Adrenal gland (tissue), 12 donors: ENCODE data around the gene MBD3. TPM values are rescaled to one million over a fixed set of nuclear protein-coding genes. Genes with fewer than 3 reads are reported as not detected.

Source experiments
- DNase-seq, 7 donors: peaks; one replicate each; pipeline ENCODE4 v3.0.0-alpha.2; 2019 to 2020
- H3K27ac ChIP-seq, 5 donors: fragments of 200-600 bp; sonication (generic) in 4 of 5; 1 replicate in 3 of 5; 2 replicates in 2 of 5; pipeline versions ENCODE4 v1.5.1 to v1.8.0; 2016 to 2020; ENCODE audit warnings: mild to moderate bottlenecking in 1 of 5
- H3K27me3 ChIP-seq: fragments of 200-600 bp; 2 replicates; pipeline ENCODE4 v1.8.0; 2021
- H3K36me3 ChIP-seq, 2 donors: fragments of 200-600 bp; replicated peaks in 1 of 2; 1 replicate in 1 of 2; 2 replicates in 1 of 2; pipeline versions ENCODE4 v1.5.1 to v1.8.0; 2018 to 2022
- H3K4me1 ChIP-seq, 2 donors: fragments of 200-600 bp; replicated peaks in 1 of 2; 1 replicate in 1 of 2; 2 replicates in 1 of 2; pipeline versions ENCODE4 v1.5.1 to v1.8.0; 2018 to 2021
- H3K4me3 ChIP-seq, 4 donors: fragments of 200-600 bp; sonication (generic) in 3 of 4; one replicate each; pipeline ENCODE4 v1.5.1; 2016 to 2018
- H3K9me3 ChIP-seq, 3 donors: fragments of 200-600 bp; sonication (generic) in 1 of 3; replicated peaks in 1 of 3; 1 replicate in 2 of 3; 2 replicates in 1 of 3; pipeline versions ENCODE4 v1.5.1 to v1.8.0; 2016 to 2021
- POLR2A ChIP-seq, 2 donors: fragments of 450-650 bp; IDR thresholded peaks; one replicate each; pipeline ENCODE4 v1.6.1; 2017; ENCODE audit warnings: antibody characterized with exemption in 2 of 2, mild to moderate bottlenecking in 2 of 2, moderate library complexity in 1 of 2
- WGBS, 4 donors: extraction: QIAGEN DNeasy Blood & Tissue Kit in 2 of 4; methylation state at CpG; one replicate each; pipeline versions ENCODE4 v1.1.5 to v1.1.7; 2013 to 2017; 5-methylcytosine and 5-hydroxymethylcytosine counted together
- intact Hi-C, 2 donors: fragments of 100-400 bp; cut with DNase I; formaldehyde crosslinking; loops; one replicate each; pipeline versions ENCODE4 v1.14.1 to v1.15.0; 2022 to 2023
- polyA plus RNA-seq, 3 donors: library from polyadenylated mRNA; stranded (reverse); fragments of 200-250 nt in 2 of 3; fragments of 350-450 nt in 1 of 3; fragmentation: Illumina TruSeq in 1 of 3; extraction: RNeasy Lipid Tissue Mini Kit (QIAGEN cat#74804) in 1 of 3; gene quantifications; one replicate each; pipeline ENCODE4 v1.2.3, GENCODE V29; 2013 to 2014
- total RNA-seq, 9 donors: library from RNA; depleted of rRNA in 4 of 9; stranded (reverse); fragments of >200 nt in 4 of 9; fragments of 120-200 nt in 1 of 9; fragmentation: NEBNext Ultra II Directional in 1 of 9; extraction: Animal tissue kit (Norgen Biotek cat#: 25700) in 1 of 9; gene quantifications; one replicate each; pipeline versions ENCODE4 v1.1.0 to v1.2.4, GENCODE V29; 2013 to 2023
- TF ChIP-seq, protein P1 (sequence below), 6 experiments: fragments of 450-650 bp in 4 of 6; fragments of 200-600 bp in 2 of 6; sonication (generic) in 1 of 6; IDR thresholded peaks; 1 replicate in 5 of 6; 2 replicates in 1 of 6; pipeline versions ENCODE4 v1.5.1 to v1.8.0; 2016 to 2021; ENCODE audit warnings: antibody characterized with exemption in 6 of 6, mild to moderate bottlenecking in 2 of 6, moderate library complexity in 1 of 6
- donor health status: healthy with polysubstance abuse.
- donor health status: Bipolar disorder and iron deficiency.
- donor health status: DM: yes; HTN: yes; CAD: no.
- donor health status: DM: no; HTN: no; CAD: no.
- donor health status: DM: no; HTN: no; CAD: no.
- donor health status: DM: yes; HTN: yes; CAD: no.

MBD3 gene
- total and polyA plus RNA-seq, 12 donors: 3.5 to 221 (median 94.0) TPM

DNA sequence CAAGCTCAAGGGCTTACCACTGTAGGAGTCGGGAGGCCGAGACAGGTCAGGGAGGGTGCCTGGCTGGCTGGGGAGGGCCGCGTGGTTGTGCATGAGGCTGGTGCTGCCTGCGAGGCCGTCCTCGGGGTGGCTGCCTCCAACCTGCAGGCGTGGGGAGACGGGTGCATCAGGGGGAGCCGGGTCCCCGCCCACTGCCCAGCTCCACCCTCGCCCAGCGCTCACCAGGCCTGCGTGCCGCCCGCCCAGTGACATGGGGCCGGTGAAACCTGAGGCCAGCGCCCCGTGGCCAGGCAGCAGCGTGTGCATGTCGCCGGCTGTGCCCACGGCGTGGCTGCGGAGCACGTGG, 26.4 kb upstream of the MBD3 start:
- no peaks in the 10 kb centered on the region for H3K9me3 ChIP-seq
- no peaks in the 10 kb centered on the region for H3K27me3 ChIP-seq
- H3K4me3 ChIP-seq: no peak overlapping the region
- H3K36me3 ChIP-seq: peaks cover 0 to 26% of the 10 kb centered on the region in 2 donors
- WGBS, 4 donors: 96 to 97% (median 97%) methylated on average over 6 to 26 of the region's 26 CpGs; no CpG with 5 or more reads in 1 of the 4 donors
- TF ChIP-seq, protein P1, sequence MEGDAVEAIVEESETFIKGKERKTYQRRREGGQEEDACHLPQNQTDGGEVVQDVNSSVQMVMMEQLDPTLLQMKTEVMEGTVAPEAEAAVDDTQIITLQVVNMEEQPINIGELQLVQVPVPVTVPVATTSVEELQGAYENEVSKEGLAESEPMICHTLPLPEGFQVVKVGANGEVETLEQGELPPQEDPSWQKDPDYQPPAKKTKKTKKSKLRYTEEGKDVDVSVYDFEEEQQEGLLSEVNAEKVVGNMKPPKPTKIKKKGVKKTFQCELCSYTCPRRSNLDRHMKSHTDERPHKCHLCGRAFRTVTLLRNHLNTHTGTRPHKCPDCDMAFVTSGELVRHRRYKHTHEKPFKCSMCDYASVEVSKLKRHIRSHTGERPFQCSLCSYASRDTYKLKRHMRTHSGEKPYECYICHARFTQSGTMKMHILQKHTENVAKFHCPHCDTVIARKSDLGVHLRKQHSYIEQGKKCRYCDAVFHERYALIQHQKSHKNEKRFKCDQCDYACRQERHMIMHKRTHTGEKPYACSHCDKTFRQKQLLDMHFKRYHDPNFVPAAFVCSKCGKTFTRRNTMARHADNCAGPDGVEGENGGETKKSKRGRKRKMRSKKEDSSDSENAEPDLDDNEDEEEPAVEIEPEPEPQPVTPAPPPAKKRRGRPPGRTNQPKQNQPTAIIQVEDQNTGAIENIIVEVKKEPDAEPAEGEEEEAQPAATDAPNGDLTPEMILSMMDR (IDR thresholded peaks at IDR 0.05): no peak
- no peak for TF ChIP-seq POLR2A (IDR thresholded peaks at IDR 0.05)
- H3K4me1 ChIP-seq: no peaks in the 10 kb centered on the region
- DNase-seq: no peak
- intact Hi-C loops: no loop called here
- no peak overlapping the region for H3K27ac ChIP-seq

GRCh38 chr19:1618157-1619093, 25.8 kb upstream of the MBD3 start:
- no peak for TF ChIP-seq POLR2A (IDR thresholded peaks at IDR 0.05)
- TF ChIP-seq, protein P1 (IDR thresholded peaks at IDR 0.05): peak in 4 of 6 experiments; percentile 6 to 42 (median 40)
- Histone ChIP-seq H3K4me3 (no peak overlapping the region), H3K9me3 (no peaks in the 10 kb centered on the region), H3K27me3 (no peaks in the 10 kb centered on the region), H3K4me1 (no peaks in the 10 kb centered on the region), H3K27ac (no peak overlapping the region), H3K36me3 (peaks cover 0 to 33% of the 10 kb centered on the region in 2 donors)
- WGBS, 4 donors: 74 to 85% (median 81%) methylated on average over 11 to 24 of the region's 24 CpGs
- peak in 3 of 7 donors; percentile 30 to 48 (median 47) for DNase-seq
- intact Hi-C loops: no loop called here

GRCh38 chr19:1616875-1617274, 24.2 kb upstream of the MBD3 start:
- Histone ChIP-seq H3K36me3 (peaks cover 0 to 40% of the 10 kb centered on the region in 2 donors), H3K27ac (peak overlapping the region in 3 of 5 donors; percentile 9 to 45 (median 37)), H3K9me3 (no peaks in the 10 kb centered on the region), H3K4me3 (no peak overlapping the region), H3K4me1 (no peaks in the 10 kb centered on the region), H3K27me3 (no peaks in the 10 kb centered on the region)
- TF ChIP-seq POLR2A (IDR thresholded peaks at IDR 0.05): no peak
- TF ChIP-seq, protein P1 (IDR thresholded peaks at IDR 0.05): no peak
- no peak for DNase-seq
- intact Hi-C loops: no loop called here
- 70 to 79% (median 78%) methylated on average over 4 of the region's 4 CpGs for WGBS, 4 donors

DNA sequence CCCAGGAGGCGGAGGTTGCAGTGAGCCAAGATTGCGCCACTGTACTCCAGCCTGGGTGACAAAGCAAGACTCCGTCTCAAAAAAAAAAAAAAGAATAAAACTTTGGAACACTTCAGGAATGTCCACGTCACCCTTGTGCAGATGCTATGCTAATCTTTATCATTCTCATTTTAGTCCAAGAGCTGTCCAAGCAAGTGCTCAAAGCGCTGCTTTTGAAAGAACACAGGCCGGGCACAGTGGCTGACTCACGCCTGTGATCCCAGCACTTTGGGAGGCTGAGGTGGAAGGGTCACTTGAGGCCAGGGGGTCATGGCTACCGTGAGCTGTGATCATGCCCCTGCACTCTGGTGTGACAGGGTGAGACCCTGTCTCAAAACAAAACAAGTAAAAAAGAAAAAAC, 23.7 kb upstream of the MBD3 start:
- intact Hi-C loops: no loop called here
- WGBS, 4 donors: 52 to 68% (median 58%) methylated on average over 8 of the region's 8 CpGs
- no peaks in the 10 kb centered on the region for H3K27me3 ChIP-seq
- peak in 5 of 7 donors; percentile 69 to 87 (median 77) for DNase-seq
- no peaks in the 10 kb centered on the region for H3K9me3 ChIP-seq
- H3K4me3 ChIP-seq: no peak overlapping the region
- peaks cover 0 to 42% of the 10 kb centered on the region in 2 donors for H3K36me3 ChIP-seq
- peak overlapping the region in 3 of 5 donors; percentile 9 to 45 (median 37) for H3K27ac ChIP-seq
- H3K4me1 ChIP-seq: no peaks in the 10 kb centered on the region
- TF ChIP-seq, protein P1 (IDR thresholded peaks at IDR 0.05): no peak
- TF ChIP-seq POLR2A (IDR thresholded peaks at IDR 0.05): peak in 1 of 2 donors; percentile 29
